Loucy (cell line): ENCODE data around the gene B9D2.

Experiments used
- H2AFZ ChIP-seq: fragments of 200-600 bp; sonication (generic); 2 replicates; pipeline ENCODE4 v1.6.0; 2016; ENCODE audit warnings: antibody characterized with exemption, mild to moderate bottlenecking, low read length, moderate library complexity
- H3F3A ChIP-seq: fragments of 200-600 bp; 2 replicates; pipeline ENCODE4 v1.6.0; 2016; ENCODE audit warnings: antibody characterized with exemption, low read depth, mild to moderate bottlenecking
- H3K27me3 ChIP-seq: fragments of 200-600 bp; sonication (generic); 2 replicates; pipeline ENCODE4 v1.6.1; 2014; ENCODE audit warnings: low read length, mild to moderate bottlenecking; ENCODE audit not compliant: insufficient read depth, poor library complexity, severe bottlenecking
- H3K36me3 ChIP-seq: fragments of 200-600 bp; sonication (generic); 2 replicates; pipeline ENCODE4 v1.6.1; 2016; ENCODE audit warnings: low read length; ENCODE audit not compliant: insufficient read depth
- H3K4me1 ChIP-seq: fragments of 200-600 bp; sonication (generic); 2 replicates; pipeline ENCODE4 v1.5.1; 2014; ENCODE audit warnings: low read length, mild to moderate bottlenecking; ENCODE audit not compliant: insufficient read depth, poor library complexity, severe bottlenecking
- H3K4me2 ChIP-seq: fragments of 200-600 bp; sonication (generic); 2 replicates; pipeline ENCODE4 v1.6.0; 2014; ENCODE audit warnings: antibody characterized with exemption, low read length, low read depth, mild to moderate bottlenecking; ENCODE audit not compliant: poor library complexity, severe bottlenecking
- H3K4me3 ChIP-seq: fragments of 200-600 bp; sonication (generic); 2 replicates; pipeline ENCODE4 v1.5.1; 2014; ENCODE audit warnings: low read length, mild to moderate bottlenecking, mixed read lengths; ENCODE audit not compliant: poor library complexity, severe bottlenecking
- H3K79me2 ChIP-seq: fragments of 200-600 bp; sonication (generic); 2 replicates; pipeline ENCODE4 v1.6.1; 2014; ENCODE audit warnings: low read length; ENCODE audit not compliant: insufficient read depth
- H3K9ac ChIP-seq: fragments of 200-600 bp; sonication (generic); 2 replicates; pipeline ENCODE4 v1.6.0; 2014; ENCODE audit warnings: mild to moderate bottlenecking, low read depth, low read length, moderate library complexity; ENCODE audit not compliant: poor library complexity, severe bottlenecking
- H3K9me2 ChIP-seq: fragments of 200-600 bp; sonication (generic); replicated peaks from 2 replicates; pipeline ENCODE4 v1.6.1; 2016; ENCODE audit warnings: low read depth, low read length, mixed read lengths
- H3K9me3 ChIP-seq: fragments of 200-600 bp; sonication (generic); 2 replicates; pipeline ENCODE4 v1.6.1; 2014; ENCODE audit warnings: mild to moderate bottlenecking, antibody characterized with exemption, low read length, low read depth; ENCODE audit not compliant: insufficient read depth
- H4K20me1 ChIP-seq: fragments of 200-600 bp; sonication (generic); 2 replicates; pipeline ENCODE4 v1.6.0; 2014; ENCODE audit warnings: antibody characterized with exemption, low read length, mild to moderate bottlenecking; ENCODE audit not compliant: insufficient read depth, poor library complexity, severe bottlenecking
- CTCF ChIP-seq: fragments of 200-600 bp; sonication (generic); conservative IDR thresholded peaks from 2 replicates; pipeline ENCODE4 v1.5.1; 2014; ENCODE audit warnings: mild to moderate bottlenecking, antibody characterized with exemption, low read length
- EZH2phosphoT487 ChIP-seq: fragments of 200-600 bp; IDR thresholded peaks from 2 replicates; pipeline ENCODE4 v1.6.1; 2018; ENCODE audit warnings: antibody characterized with exemption, mild to moderate bottlenecking, moderate library complexity, borderline replicate concordance

The B9D2 gene

DNA sequence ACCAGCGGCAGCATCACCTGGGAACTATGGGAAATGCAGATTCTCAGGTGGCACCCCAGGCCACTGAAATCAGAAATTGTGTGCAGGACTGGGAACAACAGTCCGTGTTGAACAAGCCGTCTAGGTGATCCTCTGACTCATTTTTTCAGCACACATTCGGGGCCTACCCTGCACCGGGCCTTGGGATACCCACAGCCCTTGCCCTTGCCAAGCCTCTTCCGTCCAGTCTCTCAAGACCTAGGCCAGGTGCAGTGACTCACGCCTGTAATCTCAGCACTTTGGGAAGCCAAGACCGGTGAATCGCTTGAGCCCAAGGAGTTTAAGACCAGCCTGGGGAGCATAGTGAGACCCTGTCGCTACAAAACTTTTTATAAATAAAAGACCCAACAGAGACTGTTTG lies 28.5 kb downstream of the B9D2 start:
- Histone ChIP-seq H2AFZ (no peak overlapping the region), H3K4me3 (no peak overlapping the region), H3F3A (no peaks in the 10 kb centered on the region), H3K9me2 (no peaks in the 10 kb centered on the region), H4K20me1 (peaks cover 13% of the 10 kb centered on the region), H3K36me3 (peaks cover 72% of the 10 kb centered on the region; the same call in 1 of the 2 replicates), H3K4me1 (peaks cover 2% of the 10 kb centered on the region), H3K4me2 (no peak overlapping the region), H3K9ac (no peak overlapping the region), H3K9me3 (no peaks in the 10 kb centered on the region), H3K27me3 (no peaks in the 10 kb centered on the region), H3K79me2 (peaks cover 11% of the 10 kb centered on the region; the same call in 1 of the 2 replicates)
- TF ChIP-seq CTCF (no peak), EZH2phosphoT487 (no peak)

GRCh38 chr19:41334793-41335192 lies 29.2 kb downstream of the B9D2 start:
- Histone ChIP-seq H3K4me1 (peaks cover 6% of the 10 kb centered on the region), H3K79me2 (peaks cover 6% of the 10 kb centered on the region; the same call in 1 of the 2 replicates), H3K4me2 (no peak overlapping the region)

DNA sequence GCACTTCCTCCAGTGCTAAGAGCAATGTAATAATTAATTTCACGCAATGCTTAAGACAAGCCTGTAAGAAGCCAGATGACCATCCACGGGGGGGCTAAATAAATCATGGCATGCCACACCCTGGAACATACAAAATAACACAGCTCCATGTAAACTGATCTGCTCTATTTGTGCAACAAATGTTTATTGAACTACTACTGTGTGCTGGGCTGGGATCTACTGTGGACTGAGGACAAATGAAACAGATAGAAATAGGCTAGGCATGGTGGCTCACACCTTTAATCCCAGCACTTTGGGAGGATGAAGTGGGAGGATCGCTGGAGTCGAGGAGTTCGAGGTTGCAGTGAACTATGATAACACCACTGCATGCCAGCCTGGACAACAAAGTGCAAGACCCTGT lies 31.5 kb downstream of the B9D2 start:
- no peaks in the 10 kb centered on the region for H3K9me3 ChIP-seq
- H4K20me1 ChIP-seq: peaks cover 22% of the 10 kb centered on the region
- no peak overlapping the region for H3K4me3 ChIP-seq
- TF ChIP-seq CTCF: no peak
- no peak for TF ChIP-seq EZH2phosphoT487
- H3F3A ChIP-seq: peaks cover 5% of the 10 kb centered on the region; the same call in 1 of the 2 replicates
- H3K27me3 ChIP-seq: no peaks in the 10 kb centered on the region
- H2AFZ ChIP-seq: no peak overlapping the region
- peaks cover 18% of the 10 kb centered on the region; the same call in 1 of the 2 replicates for H3K79me2 ChIP-seq
- H3K4me2 ChIP-seq: no peak overlapping the region
- peaks cover 22% of the 10 kb centered on the region for H3K4me1 ChIP-seq
- H3K9me2 ChIP-seq: no peaks in the 10 kb centered on the region
- no peak overlapping the region for H3K9ac ChIP-seq
- peaks cover 71% of the 10 kb centered on the region; the same call in 1 of the 2 replicates for H3K36me3 ChIP-seq

More at GRCh38 chr19:41334793-41335192, 29.2 kb downstream of the B9D2 start:
- peaks cover 9% of the 10 kb centered on the region for H4K20me1 ChIP-seq
- no peak overlapping the region for H3K9ac ChIP-seq
- H3K4me3 ChIP-seq: no peak overlapping the region
- H3K27me3 ChIP-seq: no peaks in the 10 kb centered on the region
- H3F3A ChIP-seq: no peaks in the 10 kb centered on the region
- no peak for TF ChIP-seq EZH2phosphoT487
- TF ChIP-seq CTCF: no peak
- peaks cover 72% of the 10 kb centered on the region; the same call in 1 of the 2 replicates for H3K36me3 ChIP-seq
- H3K9me3 ChIP-seq: no peaks in the 10 kb centered on the region
- no peaks in the 10 kb centered on the region for H3K9me2 ChIP-seq
- H2AFZ ChIP-seq: no peak overlapping the region
